Measurements from ENCODE around the gene PHPT1.
"Not testable (repeated sequence)": the region's sequence is repeated elsewhere in the genome, so short reads cannot be mapped to it uniquely, and the experiment has no call there.

Gene PHPT1

GRCh38 chr9:136823136-136824046 lies 25.8 kb upstream of the PHPT1 start:
- no peak for DNase-seq

DNA sequence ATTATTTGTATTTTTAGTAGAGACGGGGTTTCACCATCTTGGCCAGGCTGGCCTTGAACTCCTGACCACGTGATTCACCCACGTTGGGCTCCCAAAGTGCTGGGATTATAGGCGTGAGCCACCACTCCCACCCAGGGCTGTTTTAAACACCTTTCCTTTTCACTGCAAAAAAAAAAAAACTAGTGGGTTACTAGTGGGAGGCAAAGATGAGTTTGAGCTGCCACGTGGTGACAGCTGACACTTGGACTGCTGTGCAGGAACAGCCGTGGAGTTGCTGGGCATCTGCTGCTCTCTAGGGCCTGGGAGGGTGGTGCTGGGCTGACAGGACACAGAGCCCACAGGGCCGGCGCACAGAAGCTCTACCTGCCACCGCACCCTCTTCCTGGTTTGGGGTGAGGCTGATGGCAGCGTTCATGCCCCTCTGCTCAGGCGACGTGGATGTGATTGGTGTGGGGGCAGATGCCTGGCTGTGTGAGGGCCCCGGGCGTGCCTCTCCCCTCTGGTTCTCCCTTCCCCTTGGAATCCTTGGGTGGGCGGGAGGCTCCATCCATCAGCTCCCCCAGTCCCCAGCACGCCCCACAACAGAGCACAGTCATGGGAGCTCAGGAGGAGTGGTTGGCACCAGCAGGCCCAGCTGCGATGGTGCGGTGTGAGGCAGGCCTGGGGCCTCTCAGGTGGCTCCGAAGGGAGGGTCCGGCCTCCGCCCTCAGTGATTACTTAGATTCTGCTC lies 24.5 kb upstream of the PHPT1 start:
- DNase-seq = no peak

GRCh38 chr9:136825295-136826187 lies 23.7 kb upstream of the PHPT1 start:
- no peak for DNase-seq

DNA sequence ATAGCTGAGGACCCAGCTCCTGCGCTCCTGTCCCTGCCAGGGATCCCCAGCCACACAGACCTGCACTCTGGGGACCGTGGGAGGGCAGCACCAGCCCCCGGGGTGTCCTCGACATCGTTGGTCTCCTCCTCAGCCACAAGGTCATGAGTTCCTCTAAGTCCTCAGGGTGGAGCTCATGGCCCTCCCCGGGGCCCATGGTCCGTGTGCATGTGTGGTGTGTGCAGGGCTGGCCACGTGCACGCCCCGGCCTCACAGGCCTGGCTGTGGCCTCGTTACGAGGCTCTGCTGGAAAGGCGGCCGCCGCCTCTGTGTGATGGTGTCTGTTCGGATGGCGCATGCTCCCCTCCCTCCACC lies 23.0 kb upstream of the PHPT1 start:
- no peak for DNase-seq

- DNase-seq = no peak
Observed at GRCh38 chr9:136826703-136827582, 22.3 kb upstream of the PHPT1 start.

- no peak for DNase-seq
Observed at GRCh38 chr9:136827794-136828473, 21.3 kb upstream of the PHPT1 start.

GRCh38 chr9:136828474-136829140 lies 20.6 kb upstream of the PHPT1 start:
- DNase-seq = no peak

- no peak for DNase-seq
Observed at GRCh38 chr9:136829412-136829811, 19.8 kb upstream of the PHPT1 start.

- no peak for DNase-seq
Observed at GRCh38 chr9:136829981-136830885, 19.0 kb upstream of the PHPT1 start.

DNA sequence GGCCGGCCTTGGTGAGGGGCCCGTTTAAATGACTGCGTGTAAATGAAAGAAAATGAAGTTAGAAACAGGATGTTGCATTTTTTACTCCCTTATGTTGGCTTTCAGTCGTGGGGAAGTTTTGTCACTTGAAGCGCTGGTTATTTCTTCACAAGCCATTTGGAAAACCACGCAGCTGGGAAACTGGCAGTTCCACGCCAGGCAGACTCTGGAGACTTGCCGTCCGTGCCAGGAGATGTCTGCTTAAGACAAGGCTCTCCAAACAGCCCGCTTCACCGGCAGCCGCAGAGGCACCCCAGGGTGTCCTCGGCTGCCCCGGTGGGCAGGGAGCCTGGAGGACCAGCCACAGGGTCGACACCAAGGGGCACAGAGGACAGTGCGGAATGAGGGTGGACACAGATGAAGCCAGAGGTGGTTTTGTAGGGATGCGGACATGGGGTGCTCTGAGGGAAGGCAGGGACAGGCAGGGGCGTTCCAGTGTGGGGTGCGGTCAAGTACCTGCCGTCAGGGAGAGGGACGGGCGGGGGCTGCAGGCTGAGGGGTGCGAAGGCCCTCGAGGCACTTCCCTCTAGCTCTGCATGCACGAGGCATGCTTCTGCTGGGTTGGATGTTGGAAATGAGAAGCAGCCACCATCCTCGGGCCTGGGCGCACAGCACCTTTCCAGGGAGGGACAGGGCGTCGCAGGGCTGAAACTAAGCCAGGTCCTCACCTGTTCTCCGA lies 18.0 kb upstream of the PHPT1 start:
- DNase-seq = no peak

GRCh38 chr9:136831720-136832104 lies 17.5 kb upstream of the PHPT1 start:
- no peak for DNase-seq

DNA sequence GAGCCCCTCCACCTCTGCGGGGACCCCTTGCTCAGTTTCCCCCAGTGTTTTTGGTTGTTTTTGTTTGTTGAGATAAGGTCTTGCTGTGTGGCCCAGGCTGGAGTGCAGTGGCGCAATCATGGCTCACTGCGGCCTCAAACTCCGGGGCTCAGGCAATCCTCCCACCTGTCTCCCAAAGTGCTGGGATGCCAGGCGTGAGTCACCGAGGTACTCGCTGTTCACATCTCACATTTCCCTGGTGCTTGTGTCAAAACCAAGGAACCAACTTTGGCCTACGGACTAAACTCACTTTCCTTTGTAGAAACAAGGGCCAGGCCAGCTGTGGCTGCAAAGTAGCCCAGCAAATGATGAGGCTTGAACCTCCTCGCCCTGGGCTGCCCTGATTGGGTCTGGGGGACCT lies 16.6 kb upstream of the PHPT1 start:
- DNase-seq = no peak

- DNase-seq = not testable (repeated sequence)
Observed at GRCh38 chr9:136833381-136834048, 15.7 kb upstream of the PHPT1 start.

DNA sequence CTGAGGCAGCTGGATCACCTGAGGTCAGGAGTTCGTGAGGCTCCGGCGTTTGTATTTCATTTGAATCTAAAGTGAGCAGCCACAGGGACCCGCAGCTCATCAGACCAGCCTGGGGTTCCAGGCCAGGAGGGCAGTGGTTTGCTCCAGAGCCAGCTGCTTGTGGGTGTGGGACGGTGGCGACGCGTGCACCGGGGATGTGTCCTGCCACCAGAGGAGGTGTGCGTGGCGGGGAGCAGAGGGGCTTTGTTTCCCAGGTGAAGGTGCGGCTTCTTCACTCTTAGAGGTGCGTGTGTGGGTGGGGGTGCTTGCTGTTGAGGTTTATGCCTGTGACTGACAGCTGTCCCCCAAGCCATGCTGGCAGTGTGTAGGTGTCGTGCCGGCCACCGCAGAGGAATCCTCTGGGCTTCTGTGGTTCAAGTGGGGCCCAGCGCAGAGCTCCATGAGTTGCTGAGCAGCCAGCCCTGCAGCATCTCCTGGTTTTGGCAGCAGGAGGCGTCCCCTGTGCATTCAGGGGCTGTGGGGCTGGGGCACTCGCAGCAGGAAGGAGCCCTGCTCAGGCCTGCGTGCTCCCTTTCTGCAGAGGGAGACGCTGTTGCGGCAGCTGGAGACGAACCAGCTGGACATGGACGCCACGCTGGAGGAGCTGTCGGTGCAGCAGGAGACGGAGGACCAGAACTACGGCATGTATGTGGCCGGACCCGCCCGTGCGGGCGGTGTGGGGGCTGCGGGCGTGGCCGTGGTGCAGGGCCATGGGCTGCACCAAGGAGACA lies 13.9 kb upstream of the PHPT1 start:
- no peak for DNase-seq

GRCh38 chr9:136835932-136836904 lies 13.0 kb upstream of the PHPT1 start:
- no peak for DNase-seq

DNA sequence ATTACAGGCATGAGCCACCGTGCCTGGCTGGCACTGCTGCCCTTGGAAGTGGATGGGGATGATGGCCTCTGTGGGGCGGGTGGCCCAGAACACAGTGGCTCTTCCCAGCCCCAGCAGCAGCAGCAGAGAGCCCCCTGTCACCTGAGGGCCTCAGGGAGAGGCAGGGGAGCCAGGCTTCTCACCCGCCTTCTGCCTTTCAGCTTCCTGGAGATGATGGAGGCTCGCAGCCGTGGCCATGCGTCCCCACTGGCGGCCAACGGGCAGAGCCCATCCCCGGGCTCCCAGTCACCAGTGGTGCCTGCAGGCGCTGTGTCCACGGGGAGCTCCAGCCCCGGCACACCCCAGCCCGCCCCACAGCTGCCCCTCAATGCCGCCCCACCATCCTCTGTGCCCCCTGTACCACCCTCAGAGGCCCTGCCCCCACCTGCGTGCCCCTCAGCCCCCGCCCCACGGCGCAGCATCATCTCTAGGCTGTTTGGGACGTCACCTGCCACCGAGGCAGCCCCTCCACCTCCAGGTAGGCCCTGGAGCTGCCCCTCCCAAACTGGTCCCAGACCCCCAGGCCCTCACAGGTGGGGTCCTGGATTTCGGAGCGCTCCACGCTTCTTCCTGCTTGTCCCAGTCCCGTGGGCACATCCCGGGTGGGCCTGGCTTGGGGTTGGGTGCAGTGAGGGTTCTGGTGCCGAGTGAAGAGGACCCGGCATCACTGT lies 11.9 kb upstream of the PHPT1 start:
- DNase-seq = no peak
